Body of pancreas (tissue), 4 donors: ENCODE data around the gene KLHDC7A. TPM values are rescaled to one million over a fixed set of nuclear protein-coding genes. Genes with fewer than 3 reads are reported as not detected.

Source experiments
- ATAC-seq: fragments of 150-250 bp; one replicate; pipeline ENCODE4 v1.9.1; 2016
- DNase-seq, 4 donors: peaks; one replicate each; pipeline ENCODE4 v3.0.0-alpha.2; 2019
- H3K27ac ChIP-seq, 4 donors: fragments of 200-600 bp; sonication (generic); 1 replicate in 3 of 4; 2 replicates in 1 of 4; pipeline versions ENCODE4 v1.5.1 to v1.6.1; 2016 to 2019; ENCODE audit warnings: mild to moderate bottlenecking in 1 of 4, mixed read lengths in 1 of 4, moderate library complexity in 1 of 4
- H3K27me3 ChIP-seq, 2 donors: fragments of 200-600 bp; sonication (generic); one replicate each; pipeline ENCODE4 v1.6.0; 2016; ENCODE audit warnings: mild to moderate bottlenecking in 1 of 2
- H3K36me3 ChIP-seq, 2 donors: fragments of 200-600 bp; sonication (generic); replicated peaks in 1 of 2; 2 replicates each; pipeline ENCODE4 v1.5.1; 2016; ENCODE audit warnings: low read depth in 2 of 2; ENCODE audit not compliant: insufficient read depth in 1 of 2
- H3K4me1 ChIP-seq: fragments of 200-600 bp; sonication (generic); one replicate; pipeline ENCODE4 v1.6.0; 2016
- H3K4me3 ChIP-seq, 2 donors: fragments of 200-600 bp; sonication (generic); 1 replicate in 1 of 2; 2 replicates in 1 of 2; pipeline ENCODE4 v1.5.1; 2016 to 2019
- H3K9me3 ChIP-seq, 3 donors: fragments of 200-600 bp; sonication (generic); 1 replicate in 2 of 3; 2 replicates in 1 of 3; pipeline ENCODE4 v1.5.1; 2016
- POLR2A ChIP-seq, 3 donors: fragments of 450-650 bp; IDR thresholded peaks; one replicate each; pipeline ENCODE4 v1.6.1; 2016; ENCODE audit warnings: antibody characterized with exemption in 3 of 3, mild to moderate bottlenecking in 2 of 3
- WGBS, 2 donors: methylation state at CpG; one replicate each; pipeline ENCODE4 v1.1.5; 2017; 5-methylcytosine and 5-hydroxymethylcytosine counted together
- intact Hi-C: fragments of 100-400 bp; cut with DNase I; formaldehyde crosslinking; loops from one replicate; pipeline ENCODE4 v1.15.1; 2023
- total RNA-seq, 2 donors: library from RNA; depleted of rRNA; stranded (reverse); fragments of >200 nt; gene quantifications; one replicate each; pipeline ENCODE4 v1.1.0, GENCODE V29; 2016
- TF ChIP-seq, protein P1 (sequence below), 7 experiments: fragments of 450-650 bp in 4 of 7; fragments of 200-600 bp in 3 of 7; sonication (generic) in 3 of 7; IDR thresholded peaks; one replicate each; pipeline ENCODE4 v1.5.1; 2016 to 2019; ENCODE audit warnings: antibody characterized with exemption in 7 of 7

The KLHDC7A gene
- total RNA-seq, 2 donors from 2014 or later = 3.6 to 5.6 TPM

DNA sequence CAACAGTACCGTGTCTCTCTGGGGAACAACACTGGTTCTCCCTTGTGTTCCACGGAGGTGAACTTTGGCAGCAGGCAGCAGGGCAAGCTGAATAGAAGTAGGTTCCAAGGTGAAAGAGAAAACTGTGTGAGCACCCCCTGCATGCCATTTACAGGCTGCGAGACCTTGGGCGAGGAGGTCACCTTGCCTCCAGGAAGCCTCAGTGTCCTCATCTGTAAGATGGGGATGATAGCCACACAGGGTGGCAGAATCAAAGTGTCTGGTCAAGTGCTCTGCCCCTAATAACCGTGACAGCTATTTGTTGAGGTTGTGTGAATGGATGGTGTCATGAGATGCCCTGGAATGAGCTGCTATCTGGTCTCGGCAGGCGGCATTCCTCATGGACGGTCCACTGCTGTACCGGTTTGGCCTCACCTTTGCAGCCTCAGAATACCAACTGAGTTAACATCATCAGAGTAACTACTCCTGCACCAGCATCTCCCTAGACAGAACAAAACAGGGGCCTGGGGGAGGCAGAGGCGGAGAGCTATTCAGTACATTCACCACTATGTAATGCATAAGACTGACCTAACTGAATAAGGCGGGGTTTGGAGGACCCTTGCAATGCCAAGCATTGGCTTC is 7.4 kb upstream of the KLHDC7A start:
- intact Hi-C loops = loop anchor here (10.0 kb wide), 1 partner anchor 61 kb away; no protein-coding TSS in a partner anchor
- no peak for DNase-seq

DNA sequence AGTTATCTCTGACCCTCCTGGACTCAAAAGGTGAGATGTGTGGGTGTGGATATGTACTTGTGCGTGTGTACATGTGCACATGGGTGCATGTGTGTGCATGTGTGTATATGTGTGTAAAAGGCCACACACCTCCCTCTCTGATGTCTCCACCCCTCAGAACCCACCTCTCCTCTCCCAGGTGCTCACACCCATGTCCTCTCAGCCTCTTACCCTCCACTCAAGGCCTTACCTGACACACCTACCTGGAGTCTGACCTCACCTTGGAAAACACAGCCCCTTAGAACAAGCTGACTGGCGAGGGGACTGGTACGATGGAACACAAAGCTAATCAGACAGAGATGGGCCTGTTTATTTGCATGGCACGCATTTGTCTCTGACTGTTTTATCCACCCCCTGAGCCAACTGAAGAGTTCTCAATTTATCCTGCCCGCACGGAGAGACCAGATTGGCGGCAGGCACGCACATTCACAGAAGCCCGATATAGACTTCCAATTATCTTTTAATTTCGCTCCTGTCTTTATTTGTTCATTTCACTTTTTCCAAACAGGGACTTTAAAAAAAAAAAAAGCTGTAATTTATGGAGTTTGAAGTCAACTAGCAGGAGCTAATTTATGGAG is 6.1 kb upstream of the KLHDC7A start:
- TF ChIP-seq, protein P1, sequence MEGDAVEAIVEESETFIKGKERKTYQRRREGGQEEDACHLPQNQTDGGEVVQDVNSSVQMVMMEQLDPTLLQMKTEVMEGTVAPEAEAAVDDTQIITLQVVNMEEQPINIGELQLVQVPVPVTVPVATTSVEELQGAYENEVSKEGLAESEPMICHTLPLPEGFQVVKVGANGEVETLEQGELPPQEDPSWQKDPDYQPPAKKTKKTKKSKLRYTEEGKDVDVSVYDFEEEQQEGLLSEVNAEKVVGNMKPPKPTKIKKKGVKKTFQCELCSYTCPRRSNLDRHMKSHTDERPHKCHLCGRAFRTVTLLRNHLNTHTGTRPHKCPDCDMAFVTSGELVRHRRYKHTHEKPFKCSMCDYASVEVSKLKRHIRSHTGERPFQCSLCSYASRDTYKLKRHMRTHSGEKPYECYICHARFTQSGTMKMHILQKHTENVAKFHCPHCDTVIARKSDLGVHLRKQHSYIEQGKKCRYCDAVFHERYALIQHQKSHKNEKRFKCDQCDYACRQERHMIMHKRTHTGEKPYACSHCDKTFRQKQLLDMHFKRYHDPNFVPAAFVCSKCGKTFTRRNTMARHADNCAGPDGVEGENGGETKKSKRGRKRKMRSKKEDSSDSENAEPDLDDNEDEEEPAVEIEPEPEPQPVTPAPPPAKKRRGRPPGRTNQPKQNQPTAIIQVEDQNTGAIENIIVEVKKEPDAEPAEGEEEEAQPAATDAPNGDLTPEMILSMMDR (IDR thresholded peaks at IDR 0.05) = no peak
- no peak for TF ChIP-seq POLR2A (IDR thresholded peaks at IDR 0.05)
- Histone ChIP-seq H3K27ac (no peak overlapping the region), H3K4me1 (peaks cover 7% of the 10 kb centered on the region), H3K36me3 (no peaks in the 10 kb centered on the region), H3K9me3 (no peaks in the 10 kb centered on the region), H3K4me3 (no peak overlapping the region), H3K27me3 (no peaks in the 10 kb centered on the region)
- no peak for ATAC-seq
- 90 to 93% methylated on average over 10 of the region's 10 CpGs for WGBS, 2 donors
- no peak for DNase-seq
- intact Hi-C loops = loop anchor here (10.0 kb wide), 1 partner anchor 60 kb away; no protein-coding TSS in a partner anchor

More for the DNA sequence above, 7.4 kb upstream of the KLHDC7A start:
- H3K27ac ChIP-seq = no peak overlapping the region
- TF ChIP-seq POLR2A (IDR thresholded peaks at IDR 0.05) = no peak
- TF ChIP-seq, protein P1 (IDR thresholded peaks at IDR 0.05) = no peak
- no peaks in the 10 kb centered on the region for H3K9me3 ChIP-seq
- no peaks in the 10 kb centered on the region for H3K4me1 ChIP-seq
- 84% methylated on average over 11 of the region's 11 CpGs for WGBS, 2 donors
- ATAC-seq = no peak
- H3K4me3 ChIP-seq = no peak overlapping the region
- no peaks in the 10 kb centered on the region for H3K27me3 ChIP-seq
- no peaks in the 10 kb centered on the region for H3K36me3 ChIP-seq

DNA sequence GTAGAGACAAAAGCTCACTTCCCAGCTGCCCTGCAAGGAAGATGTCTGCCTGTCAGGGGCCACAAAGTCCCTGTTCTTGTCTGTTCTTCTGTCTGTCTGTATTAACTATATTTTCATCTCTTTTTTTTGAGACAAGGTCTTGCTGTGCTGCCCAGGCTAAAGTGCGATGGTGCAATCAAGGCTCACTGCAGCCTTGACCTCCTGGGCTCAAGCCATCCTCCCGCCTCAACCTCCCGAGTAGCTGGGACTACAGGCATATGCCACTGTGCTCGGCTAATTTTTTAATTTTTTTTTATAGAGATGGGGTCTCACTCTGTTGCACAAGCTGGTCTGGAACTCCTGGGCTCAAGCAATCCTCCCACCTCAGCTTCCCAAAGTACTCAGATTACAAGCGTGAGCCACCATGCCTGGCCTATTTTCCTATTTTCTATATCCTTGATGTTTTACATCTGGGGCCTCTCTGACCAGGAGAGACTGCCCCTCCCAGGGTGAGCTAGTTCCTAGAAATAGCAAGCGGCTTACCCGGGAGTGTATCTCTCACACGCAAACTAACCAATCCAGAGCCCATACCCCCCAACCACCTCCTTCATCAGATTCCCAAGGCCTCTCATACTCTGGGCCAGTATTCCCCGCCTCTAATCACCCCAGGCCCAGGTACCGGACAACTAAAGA is 5.4 kb upstream of the KLHDC7A start:
- Histone ChIP-seq H3K4me3 (no peak overlapping the region), H3K9me3 (no peaks in the 10 kb centered on the region), H3K27ac (no peak overlapping the region), H3K27me3 (no peaks in the 10 kb centered on the region), H3K4me1 (peaks cover 14% of the 10 kb centered on the region), H3K36me3 (no peaks in the 10 kb centered on the region)
- no peak for ATAC-seq
- no peak for TF ChIP-seq POLR2A (IDR thresholded peaks at IDR 0.05)
- TF ChIP-seq, protein P1 (IDR thresholded peaks at IDR 0.05) = no peak
- 81 to 82% methylated on average over 10 of the region's 10 CpGs for WGBS, 2 donors
- no peak for DNase-seq
- intact Hi-C loops = loop anchor here (10.0 kb wide), 1 partner anchor 59 kb away; no protein-coding TSS in a partner anchor

- intact Hi-C loops = loop anchor here (10.0 kb wide), 1 partner anchor 55 kb away; no protein-coding TSS in a partner anchor
- Histone ChIP-seq H3K27me3 (no peaks in the 10 kb centered on the region), H3K4me1 (peaks cover 44% of the 10 kb centered on the region), H3K36me3 (no peaks in the 10 kb centered on the region), H3K27ac (peak overlapping the region in 3 of 4 donors; percentile 81 to 88 (median 85)), H3K4me3 (no peak overlapping the region), H3K9me3 (no peaks in the 10 kb centered on the region)
- DNase-seq (no peak), ATAC-seq (no peak)
- TF ChIP-seq POLR2A (IDR thresholded peaks at IDR 0.05) = no peak
- TF ChIP-seq, protein P1 (IDR thresholded peaks at IDR 0.05) = no peak
- WGBS, 2 donors = 69 to 81% methylated on average over 8 of the region's 8 CpGs
Measured at GRCh38 chr1:18479454-18479853, 1.3 kb upstream of the KLHDC7A start.
